HepG2 (cell line): Measurements from ENCODE around the gene MYADML2. TPM values are rescaled to one million over a fixed set of nuclear protein-coding genes. Genes with fewer than 3 reads are reported as not detected.

Experiments
- BHLHE40 ChIP-seq: IDR thresholded peaks from 2 replicates; pipeline ENCODE4 v1.6.1; 2011; ENCODE audit warnings: low read length, improper control_type of control experiment
- GLI4 ChIP-seq: sonication (generic); formaldehyde crosslinking; IDR thresholded peaks from 2 replicates; pipeline ENCODE4 v1.5.1; 2020; ENCODE audit warnings: missing genetic modification reagents, mild to moderate bottlenecking, moderate library complexity, borderline replicate concordance
- HCFC1 ChIP-seq: fragments of 150-350 bp; IDR thresholded peaks from 2 replicates; pipeline ENCODE4 v1.6.1; 2014; ENCODE audit warnings: low read depth, low read length
- JUND ChIP-seq: sonication (generic); formaldehyde crosslinking; IDR thresholded peaks from 2 replicates; pipeline ENCODE4 v1.8.0; 2022; ENCODE audit warnings: mild to moderate bottlenecking, missing genetic modification reagents
- RBM22 ChIP-seq: fragments of 200-400 bp; formaldehyde crosslinking; optimal IDR thresholded peaks from 2 replicates; pipeline ENCODE3; 2017; ENCODE audit warnings: mild to moderate bottlenecking, low read length, moderate library complexity
- TCF7L2 ChIP-seq: IDR thresholded peaks from 2 replicates; pipeline ENCODE4 v1.6.1; 2011; ENCODE audit warnings: mild to moderate bottlenecking, low read depth, low read length, moderate library complexity
- XRCC5 ChIP-seq: fragments of 200-400 bp; formaldehyde crosslinking; optimal IDR thresholded peaks from 2 replicates; pipeline ENCODE3; 2017; ENCODE audit warnings: mild to moderate bottlenecking, low read length
- YEATS4 ChIP-seq: sonication (generic); formaldehyde crosslinking; IDR thresholded peaks from 2 replicates; pipeline ENCODE4 v1.4.0; 2020; ENCODE audit warnings: missing genetic modification reagents, borderline replicate concordance
- ZFP37 ChIP-seq: sonication (generic); formaldehyde crosslinking; IDR thresholded peaks from 2 replicates; pipeline ENCODE4 v1.4.0; 2020; ENCODE audit warnings: missing genetic modification reagents, borderline replicate concordance
- ZNF350 ChIP-seq: sonication (generic); formaldehyde crosslinking; IDR thresholded peaks from 2 replicates; pipeline ENCODE4 v1.4.0; 2020; ENCODE audit warnings: mild to moderate bottlenecking, low read depth, missing genetic modification reagents, borderline replicate concordance
- ZNF558 ChIP-seq: sonication (generic); formaldehyde crosslinking; IDR thresholded peaks from 2 replicates; pipeline ENCODE4 v1.9.0; 2022; ENCODE audit warnings: mild to moderate bottlenecking, missing genetic modification reagents, borderline replicate concordance
- polyA plus RNA-seq, 8 experiments: library from polyadenylated mRNA; depleted of rRNA in 3 of 8; stranded (reverse) in 7 of 8; unstranded in 1 of 8; fragments of >200 nt; fragmentation: Illumina TruSeq in 4 of 8; extraction: Trizol in 4 of 8; gene quantifications; 2 replicates each; pipeline versions ENCODE4 v1.2.1 to v1.2.3, GENCODE V29; 2011 to 2016; ENCODE audit warnings: low read depth in 4 of 8, missing spikeins in 1 of 8, mixed read lengths in 1 of 8; ENCODE audit not compliant: insufficient read depth in 1 of 8
- total RNA-seq, 5 experiments: library from RNA; depleted of rRNA; stranded (reverse); fragments of >200 nt; fragmentation: Illumina TruSeq; extraction: Trizol; gene quantifications; 2 replicates each; pipeline ENCODE4 v1.2.3, GENCODE V29; 2016; ENCODE audit warnings: low read depth in 1 of 5
- TF ChIP-seq, protein P1 (sequence below): sonication (generic); formaldehyde crosslinking; IDR thresholded peaks from 2 replicates; pipeline ENCODE4 v1.4.0; 2020; ENCODE audit warnings: missing genetic modification reagents, mild to moderate bottlenecking, borderline replicate concordance
- TF ChIP-seq, protein P2 (sequence below): sonication (generic); formaldehyde crosslinking; IDR thresholded peaks from 2 replicates; pipeline ENCODE4 v1.5.0; 2020; ENCODE audit warnings: missing genetic modification reagents
- TF ChIP-seq, protein P3 (sequence below): sonication (generic); formaldehyde crosslinking; IDR thresholded peaks from 2 replicates; pipeline ENCODE4 v1.8.0; 2022; ENCODE audit warnings: missing genetic modification reagents, mild to moderate bottlenecking, moderate library complexity, borderline replicate concordance
- TF ChIP-seq, protein P4 (sequence below): sonication (generic); formaldehyde crosslinking; IDR thresholded peaks from 2 replicates; pipeline ENCODE4 v1.8.1; 2022; ENCODE audit warnings: low read depth, mild to moderate bottlenecking, missing genetic modification reagents
- TF ChIP-seq, protein P5 (sequence below): sonication (generic); formaldehyde crosslinking; IDR thresholded peaks from 2 replicates; pipeline ENCODE4 v1.4.0; 2020; ENCODE audit warnings: mild to moderate bottlenecking, missing genetic modification reagents, borderline replicate concordance

Gene MYADML2
- total and polyA plus RNA-seq, 2 of the 13 experiments (the other 11 are each of a cell fraction or from before 2014, with no cell fraction given) = not detected

DNA sequence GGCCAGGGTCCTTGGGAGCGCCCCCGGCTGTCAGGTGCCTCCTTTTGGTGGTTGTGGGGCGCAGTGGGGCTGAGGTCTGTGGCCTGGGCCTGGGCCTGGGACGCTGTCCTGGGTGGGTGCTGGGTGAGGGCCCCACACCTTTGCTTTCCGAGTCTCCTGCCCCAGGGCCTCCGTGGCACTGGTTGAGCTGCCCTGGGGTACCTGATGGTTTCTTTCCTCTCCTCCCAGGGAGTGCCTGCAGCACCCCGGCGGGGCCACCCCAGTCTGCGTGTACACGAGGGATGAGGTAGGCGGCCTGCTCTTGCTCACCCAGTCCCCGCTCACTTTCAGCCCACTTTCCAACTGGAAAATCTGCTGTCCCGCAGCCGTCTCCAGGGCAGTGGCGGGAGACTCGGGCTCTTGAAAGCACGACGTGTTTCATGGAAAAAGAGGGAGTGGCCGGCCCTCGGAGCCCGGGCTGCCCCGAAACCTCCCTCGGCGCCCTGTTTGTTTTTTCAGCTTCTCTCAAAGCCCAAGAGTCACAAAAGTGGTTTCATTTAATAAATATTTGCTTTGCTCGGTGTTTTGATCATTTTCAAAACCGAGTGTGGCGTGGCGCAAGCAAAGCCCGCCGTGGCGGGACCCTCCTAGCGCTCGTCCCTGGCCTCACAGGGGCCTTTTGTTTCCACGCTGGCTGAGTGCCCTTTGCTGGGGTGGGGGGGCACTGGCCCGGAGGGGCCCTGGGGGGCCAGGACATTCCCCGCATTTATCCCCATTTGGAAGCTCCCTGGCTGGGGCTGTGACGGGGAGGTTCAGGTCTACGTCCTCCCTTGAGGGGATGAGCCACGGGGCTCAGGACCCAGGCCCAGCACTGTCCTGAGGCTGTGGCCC, 47.8 kb upstream of the MYADML2 start (continued):
- TF ChIP-seq, protein P1, sequence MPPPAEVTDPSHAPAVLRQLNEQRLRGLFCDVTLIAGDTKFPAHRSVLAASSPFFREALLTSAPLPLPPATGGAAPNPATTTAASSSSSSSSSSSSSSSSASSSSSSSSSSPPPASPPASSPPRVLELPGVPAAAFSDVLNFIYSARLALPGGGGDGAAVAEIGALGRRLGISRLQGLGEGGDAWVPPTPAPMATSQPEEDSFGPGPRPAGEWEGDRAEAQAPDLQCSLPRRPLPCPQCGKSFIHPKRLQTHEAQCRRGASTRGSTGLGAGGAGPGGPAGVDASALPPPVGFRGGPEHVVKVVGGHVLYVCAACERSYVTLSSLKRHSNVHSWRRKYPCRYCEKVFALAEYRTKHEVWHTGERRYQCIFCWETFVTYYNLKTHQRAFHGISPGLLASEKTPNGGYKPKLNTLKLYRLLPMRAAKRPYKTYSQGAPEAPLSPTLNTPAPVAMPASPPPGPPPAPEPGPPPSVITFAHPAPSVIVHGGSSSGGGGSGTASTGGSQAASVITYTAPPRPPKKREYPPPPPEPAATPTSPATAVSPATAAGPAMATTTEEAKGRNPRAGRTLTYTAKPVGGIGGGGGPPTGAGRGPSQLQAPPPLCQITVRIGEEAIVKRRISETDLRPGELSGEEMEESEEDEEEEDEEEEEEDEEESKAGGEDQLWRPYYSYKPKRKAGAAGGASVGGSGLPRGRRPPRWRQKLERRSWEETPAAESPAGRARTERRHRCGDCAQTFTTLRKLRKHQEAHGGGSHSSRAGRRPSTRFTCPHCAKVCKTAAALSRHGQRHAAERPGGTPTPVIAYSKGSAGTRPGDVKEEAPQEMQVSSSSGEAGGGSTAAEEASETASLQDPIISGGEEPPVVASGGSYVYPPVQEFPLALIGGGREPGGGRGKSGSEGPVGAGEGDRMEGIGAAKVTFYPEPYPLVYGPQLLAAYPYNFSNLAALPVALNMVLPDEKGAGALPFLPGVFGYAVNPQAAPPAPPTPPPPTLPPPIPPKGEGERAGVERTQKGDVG (CRISPR knock-in tag) = no peak; the same call in 1 of the 2 replicates
- TF ChIP-seq RBM22 (peak; percentile 46), HCFC1 (no peak; the same call in 1 of the 2 replicates), ZNF350 (CRISPR knock-in tag) (no peak), ZNF558 (CRISPR knock-in tag) (peak; percentile 94; the same call in 1 of the 2 replicates), XRCC5 (peak; percentile 21), JUND (peak; percentile 3; the same call in 1 of the 2 replicates), ZFP37 (CRISPR knock-in tag) (no peak), GLI4 (CRISPR knock-in tag) (no peak), BHLHE40 (peak; percentile 32; the same call in 1 of the 2 replicates), TCF7L2 (peak; percentile 60; the same call in 1 of the 2 replicates), YEATS4 (CRISPR knock-in tag) (peak; percentile 74)
- TF ChIP-seq, protein P2, sequence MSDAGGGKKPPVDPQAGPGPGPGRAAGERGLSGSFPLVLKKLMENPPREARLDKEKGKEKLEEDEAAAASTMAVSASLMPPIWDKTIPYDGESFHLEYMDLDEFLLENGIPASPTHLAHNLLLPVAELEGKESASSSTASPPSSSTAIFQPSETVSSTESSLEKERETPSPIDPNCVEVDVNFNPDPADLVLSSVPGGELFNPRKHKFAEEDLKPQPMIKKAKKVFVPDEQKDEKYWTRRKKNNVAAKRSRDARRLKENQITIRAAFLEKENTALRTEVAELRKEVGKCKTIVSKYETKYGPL (CRISPR knock-in tag) = peak; percentile 12; the same call in 1 of the 2 replicates
- TF ChIP-seq, protein P3, sequence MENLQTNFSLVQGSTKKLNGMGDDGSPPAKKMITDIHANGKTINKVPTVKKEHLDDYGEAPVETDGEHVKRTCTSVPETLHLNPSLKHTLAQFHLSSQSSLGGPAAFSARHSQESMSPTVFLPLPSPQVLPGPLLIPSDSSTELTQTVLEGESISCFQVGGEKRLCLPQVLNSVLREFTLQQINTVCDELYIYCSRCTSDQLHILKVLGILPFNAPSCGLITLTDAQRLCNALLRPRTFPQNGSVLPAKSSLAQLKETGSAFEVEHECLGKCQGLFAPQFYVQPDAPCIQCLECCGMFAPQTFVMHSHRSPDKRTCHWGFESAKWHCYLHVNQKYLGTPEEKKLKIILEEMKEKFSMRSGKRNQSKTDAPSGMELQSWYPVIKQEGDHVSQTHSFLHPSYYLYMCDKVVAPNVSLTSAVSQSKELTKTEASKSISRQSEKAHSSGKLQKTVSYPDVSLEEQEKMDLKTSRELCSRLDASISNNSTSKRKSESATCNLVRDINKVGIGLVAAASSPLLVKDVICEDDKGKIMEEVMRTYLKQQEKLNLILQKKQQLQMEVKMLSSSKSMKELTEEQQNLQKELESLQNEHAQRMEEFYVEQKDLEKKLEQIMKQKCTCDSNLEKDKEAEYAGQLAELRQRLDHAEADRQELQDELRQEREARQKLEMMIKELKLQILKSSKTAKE (CRISPR knock-in tag) = peak; percentile 74; the same call in 1 of the 2 replicates
- TF ChIP-seq, protein P4, sequence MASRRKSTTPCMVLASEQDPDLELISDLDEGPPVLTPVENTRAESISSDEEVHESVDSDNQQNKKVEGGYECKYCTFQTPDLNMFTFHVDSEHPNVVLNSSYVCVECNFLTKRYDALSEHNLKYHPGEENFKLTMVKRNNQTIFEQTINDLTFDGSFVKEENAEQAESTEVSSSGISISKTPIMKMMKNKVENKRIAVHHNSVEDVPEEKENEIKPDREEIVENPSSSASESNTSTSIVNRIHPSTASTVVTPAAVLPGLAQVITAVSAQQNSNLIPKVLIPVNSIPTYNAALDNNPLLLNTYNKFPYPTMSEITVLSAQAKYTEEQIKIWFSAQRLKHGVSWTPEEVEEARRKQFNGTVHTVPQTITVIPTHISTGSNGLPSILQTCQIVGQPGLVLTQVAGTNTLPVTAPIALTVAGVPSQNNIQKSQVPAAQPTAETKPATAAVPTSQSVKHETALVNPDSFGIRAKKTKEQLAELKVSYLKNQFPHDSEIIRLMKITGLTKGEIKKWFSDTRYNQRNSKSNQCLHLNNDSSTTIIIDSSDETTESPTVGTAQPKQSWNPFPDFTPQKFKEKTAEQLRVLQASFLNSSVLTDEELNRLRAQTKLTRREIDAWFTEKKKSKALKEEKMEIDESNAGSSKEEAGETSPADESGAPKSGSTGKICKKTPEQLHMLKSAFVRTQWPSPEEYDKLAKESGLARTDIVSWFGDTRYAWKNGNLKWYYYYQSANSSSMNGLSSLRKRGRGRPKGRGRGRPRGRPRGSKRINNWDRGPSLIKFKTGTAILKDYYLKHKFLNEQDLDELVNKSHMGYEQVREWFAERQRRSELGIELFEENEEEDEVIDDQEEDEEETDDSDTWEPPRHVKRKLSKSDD (CRISPR knock-in tag) = peak; percentile 67; the same call in 1 of the 2 replicates
- TF ChIP-seq, protein P5, sequence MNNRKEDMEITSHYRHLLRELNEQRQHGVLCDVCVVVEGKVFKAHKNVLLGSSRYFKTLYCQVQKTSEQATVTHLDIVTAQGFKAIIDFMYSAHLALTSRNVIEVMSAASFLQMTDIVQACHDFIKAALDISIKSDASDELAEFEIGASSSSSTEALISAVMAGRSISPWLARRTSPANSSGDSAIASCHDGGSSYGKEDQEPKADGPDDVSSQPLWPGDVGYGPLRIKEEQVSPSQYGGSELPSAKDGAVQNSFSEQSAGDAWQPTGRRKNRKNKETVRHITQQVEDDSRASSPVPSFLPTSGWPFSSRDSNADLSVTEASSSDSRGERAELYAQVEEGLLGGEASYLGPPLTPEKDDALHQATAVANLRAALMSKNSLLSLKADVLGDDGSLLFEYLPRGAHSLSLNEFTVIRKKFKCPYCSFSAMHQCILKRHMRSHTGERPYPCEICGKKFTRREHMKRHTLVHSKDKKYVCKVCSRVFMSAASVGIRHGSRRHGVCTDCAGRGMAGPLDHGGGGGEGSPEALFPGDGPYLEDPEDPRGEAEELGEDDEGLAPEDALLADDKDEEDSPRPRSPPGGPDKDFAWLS = no peak
